ENCODE results near the gene RAB29. TPM values are rescaled to one million over a fixed set of nuclear protein-coding genes. Genes with fewer than 3 reads are reported as not detected.
"Not testable (repeated sequence)": the region's sequence is repeated elsewhere in the genome, so short reads cannot be mapped to it uniquely, and the experiment has no call there.

The RAB29 gene, protein sequence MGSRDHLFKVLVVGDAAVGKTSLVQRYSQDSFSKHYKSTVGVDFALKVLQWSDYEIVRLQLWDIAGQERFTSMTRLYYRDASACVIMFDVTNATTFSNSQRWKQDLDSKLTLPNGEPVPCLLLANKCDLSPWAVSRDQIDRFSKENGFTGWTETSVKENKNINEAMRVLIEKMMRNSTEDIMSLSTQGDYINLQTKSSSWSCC
- 1 to 10 TPM; 2.8 to 5.3 (median 4.2) TPM for polyA plus RNA-seq (ENCODE audit: insufficient read length in 10 of 10)
- long read RNA-seq, donor 1, result 0 reads
- long read RNA-seq, donor 2, result 0 reads
- long read RNA-seq, donor 3, result 0 reads
- long read RNA-seq, donor 4, partial matches to known transcripts, result 0 of 1 reads
- long read RNA-seq, donor 4, other reads (novel, unspliced or antisense), result 0 of 1 reads
- long read RNA-seq, donor 5, partial matches to known transcripts, result 0 of 1 reads
- long read RNA-seq, donor 5, other reads (novel, unspliced or antisense), result 0 of 1 reads
- long read RNA-seq, donor 6, partial matches to known transcripts, result 0 of 2 reads
- long read RNA-seq, donor 6, other reads (novel, unspliced or antisense), result 0 of 2 reads
- long read RNA-seq, donor 7, partial matches to known transcripts, result 0 of 2 reads
- long read RNA-seq, donor 7, other reads (novel, unspliced or antisense), result 0 of 2 reads
- long read RNA-seq, donor 8, result 0 reads
- long read RNA-seq, donor 9, partial matches to known transcripts, result 0 of 1 reads
- long read RNA-seq, donor 9, other reads (novel, unspliced or antisense), result 0 of 1 reads

DNA sequence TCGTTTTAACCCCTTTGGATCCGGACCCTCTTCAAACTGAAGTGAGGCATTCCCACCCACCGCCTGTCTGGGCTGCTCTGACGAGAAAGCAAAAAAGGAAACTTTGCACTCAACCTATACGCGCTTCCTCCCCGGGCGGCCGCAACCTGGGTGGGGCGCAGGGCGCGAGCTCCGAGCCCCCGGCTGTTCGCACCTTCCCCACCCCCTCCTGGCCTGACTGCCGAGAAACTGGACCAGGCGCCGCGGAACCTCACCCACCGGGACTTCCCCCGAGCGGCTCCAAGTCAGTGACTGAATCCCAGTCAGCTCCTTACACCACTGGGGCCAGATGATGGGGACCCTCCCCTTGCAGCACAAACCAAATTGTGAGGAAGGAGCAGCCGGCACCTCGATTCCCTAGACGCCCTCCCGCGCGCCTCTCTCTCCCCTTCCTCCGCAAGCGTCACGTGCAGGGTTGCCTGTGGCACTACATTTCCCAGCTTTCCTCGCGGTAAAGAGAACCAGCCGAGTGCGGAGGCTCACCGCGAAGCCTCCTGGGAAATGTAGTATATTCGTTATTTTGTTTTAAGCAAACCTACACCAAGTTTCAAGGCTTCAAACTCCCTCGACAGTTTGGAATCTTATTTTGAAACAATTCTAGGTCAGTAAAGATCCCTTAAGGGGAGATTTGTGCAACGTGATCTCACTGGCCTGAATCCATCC is at the start of gene RAB29:
Gene RAB29 (minus strand): TSS at position 468 of the 702 bp plus-strand sequence. CDS start 526 bp downstream, outside the sequence.
- peak; percentile 79 to 93 (median 88) for DNase-seq

DNA sequence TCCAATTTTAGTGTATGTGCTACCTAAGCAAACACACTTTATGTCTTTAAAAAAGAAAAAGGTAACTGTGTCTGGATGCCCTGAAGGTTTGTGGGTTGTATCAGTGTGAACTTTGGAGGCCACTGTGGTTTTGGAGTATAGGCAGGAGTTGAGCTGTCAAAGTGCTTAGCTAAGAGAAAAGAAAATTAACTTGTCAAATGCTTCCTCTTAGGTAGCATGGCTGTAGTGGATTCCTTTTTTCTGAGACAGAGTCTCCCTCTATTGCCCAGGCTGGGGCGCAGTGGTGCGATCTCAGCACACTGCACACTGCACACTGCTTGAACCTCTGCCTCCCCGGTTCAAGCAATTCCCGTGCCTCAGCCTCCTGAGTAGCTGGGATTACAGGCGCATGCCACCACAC is 48.9 kb upstream of the RAB29 start:
- DNase-seq, result no peak

DNA sequence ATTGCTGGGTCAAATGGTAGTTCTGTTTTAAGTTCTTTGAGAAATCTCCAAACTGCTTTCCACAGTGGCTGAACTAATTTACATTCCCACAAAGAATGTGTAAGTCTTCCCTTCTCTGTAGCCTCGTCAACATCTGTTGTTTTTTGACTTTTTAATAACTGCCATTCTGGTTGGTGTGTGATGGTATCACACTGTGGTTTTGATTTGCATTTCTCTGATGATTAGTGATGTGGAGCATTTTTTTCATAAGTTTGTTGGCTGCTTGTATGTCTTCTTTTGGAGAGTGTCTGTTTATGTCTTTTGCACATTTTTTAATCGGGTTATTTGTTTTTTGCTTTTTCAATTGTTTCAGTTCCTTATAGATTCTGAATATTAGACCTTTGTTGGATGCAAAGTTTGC is 48.0 kb upstream of the RAB29 start:
- DNase-seq, result not testable (repeated sequence)

DNA sequence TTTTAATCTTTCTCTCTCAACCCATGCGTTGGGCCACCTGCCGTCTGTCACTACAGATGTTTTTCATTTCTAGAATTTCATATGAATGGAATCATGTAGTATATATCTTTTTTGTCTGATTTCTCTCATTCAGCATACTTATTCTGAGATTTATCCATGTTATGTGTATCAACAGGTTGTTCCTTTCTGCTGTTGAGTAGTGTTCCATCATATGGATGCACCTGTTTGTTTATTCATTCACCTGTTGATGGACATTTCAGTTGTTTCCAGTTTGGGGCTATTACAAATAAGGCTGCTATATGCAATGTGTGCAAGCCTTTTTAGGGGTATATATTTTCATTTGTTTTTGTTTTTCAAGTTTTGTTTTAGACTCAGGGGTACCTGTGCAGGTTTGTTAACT is 47.1 kb upstream of the RAB29 start:
- no peak for DNase-seq

DNA sequence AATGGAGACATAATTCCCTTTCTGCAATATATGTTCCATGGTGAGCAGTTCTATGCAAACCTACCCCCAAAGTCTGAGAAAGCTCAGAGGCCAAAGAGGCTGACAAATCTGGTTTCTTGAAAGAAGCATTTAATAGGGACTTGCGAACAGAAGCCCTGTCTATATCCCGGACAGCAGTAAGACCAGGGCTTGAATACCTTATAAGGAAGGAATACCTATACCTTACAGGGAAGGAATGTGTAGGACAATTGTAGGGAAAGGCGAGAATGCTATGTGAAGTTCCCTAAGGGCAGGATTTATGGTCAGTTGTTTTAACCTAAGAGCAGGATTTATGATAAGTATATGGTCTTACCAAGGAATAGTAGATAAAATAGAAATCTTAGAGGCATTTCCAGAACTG is 42.7 kb upstream of the RAB29 start:
- no peak for DNase-seq

DNA sequence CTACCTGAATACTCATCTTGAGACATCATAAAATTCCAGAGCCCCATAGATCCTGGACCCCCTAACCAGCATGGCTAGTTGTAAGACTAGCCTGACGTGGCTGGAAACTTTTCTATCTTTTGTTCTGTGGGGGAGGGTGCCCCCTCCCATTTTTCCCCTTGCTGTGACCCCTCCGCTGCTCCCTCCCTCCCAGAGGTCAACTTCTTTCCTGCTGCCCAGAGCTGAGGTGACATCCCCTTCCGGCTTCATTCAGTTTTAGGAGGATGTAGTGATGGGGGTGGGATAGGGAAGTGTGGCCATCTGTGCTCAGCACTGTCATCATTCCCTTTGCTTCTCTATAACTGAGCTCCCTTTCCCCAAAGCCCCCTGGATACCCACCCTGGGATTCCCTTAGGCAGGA is 42.1 kb upstream of the RAB29 start:
- no peak for DNase-seq

DNA sequence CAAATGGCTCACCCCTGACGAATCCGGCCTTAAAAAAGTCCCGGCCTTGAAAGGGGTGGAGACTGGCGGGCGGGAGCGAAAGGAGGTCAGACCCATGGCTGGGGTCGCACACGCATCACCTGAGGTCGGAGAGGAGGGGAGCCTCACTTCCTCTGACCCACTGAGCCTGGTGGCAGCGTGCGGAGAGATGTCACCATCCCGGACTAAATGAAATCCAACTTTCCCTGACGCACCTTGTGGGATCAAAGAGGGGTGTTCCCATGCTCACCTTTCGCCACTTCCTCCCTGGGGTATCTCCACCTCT is 38.4 kb upstream of the RAB29 start:
- DNase-seq, result peak in 1 of 3 donors; percentile 41

DNA sequence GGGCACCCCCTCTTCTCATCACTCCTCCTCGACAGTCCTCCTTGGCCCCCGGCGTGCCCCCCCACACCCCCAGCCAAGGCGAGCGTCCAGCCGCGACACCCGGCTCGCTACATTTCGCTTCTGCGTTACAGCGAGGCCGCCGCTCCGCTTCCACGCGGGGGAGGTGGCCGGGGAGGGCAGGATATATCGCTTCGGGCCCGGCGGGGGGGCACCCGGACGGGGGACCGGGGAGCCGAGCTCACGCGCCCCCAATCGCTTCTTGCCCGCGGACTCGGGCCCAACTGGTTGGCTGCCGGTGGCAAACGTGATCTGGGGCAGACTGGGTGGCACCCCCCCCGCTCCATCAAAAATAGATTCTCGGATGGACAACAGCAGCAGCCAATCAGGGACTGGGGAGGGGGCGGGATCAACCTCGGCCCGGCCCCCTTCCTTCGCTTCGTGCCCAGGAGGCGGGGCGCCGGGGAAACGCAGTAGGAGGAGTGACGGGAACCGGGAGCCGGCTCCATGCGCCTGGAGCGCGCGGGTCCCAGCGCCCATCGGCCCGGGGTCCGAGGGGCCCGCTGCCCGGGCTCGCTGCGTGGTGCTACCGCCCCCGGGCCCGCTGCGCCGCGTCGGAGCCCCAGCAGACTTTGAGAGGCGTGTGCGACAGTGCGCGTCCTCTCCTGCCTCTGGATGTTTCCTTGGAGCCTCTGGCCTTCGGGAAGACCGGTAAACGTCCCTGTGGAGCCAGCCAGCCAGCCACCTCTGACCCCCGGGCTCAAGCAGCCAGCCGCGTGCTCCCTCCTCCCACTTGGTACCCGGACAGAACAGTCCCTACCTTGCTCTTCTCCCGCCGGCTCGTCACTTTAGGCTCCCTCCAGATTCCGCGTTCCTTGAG is 37.8 kb upstream of the RAB29 start, which contains the start of gene SLC41A1:
Gene SLC41A1 (minus strand): TSS at position 321 of the 877 bp plus-strand sequence. CDS start 2,757 bp downstream, outside the sequence.
- peak; percentile 91 to 97 (median 94) for DNase-seq

DNA sequence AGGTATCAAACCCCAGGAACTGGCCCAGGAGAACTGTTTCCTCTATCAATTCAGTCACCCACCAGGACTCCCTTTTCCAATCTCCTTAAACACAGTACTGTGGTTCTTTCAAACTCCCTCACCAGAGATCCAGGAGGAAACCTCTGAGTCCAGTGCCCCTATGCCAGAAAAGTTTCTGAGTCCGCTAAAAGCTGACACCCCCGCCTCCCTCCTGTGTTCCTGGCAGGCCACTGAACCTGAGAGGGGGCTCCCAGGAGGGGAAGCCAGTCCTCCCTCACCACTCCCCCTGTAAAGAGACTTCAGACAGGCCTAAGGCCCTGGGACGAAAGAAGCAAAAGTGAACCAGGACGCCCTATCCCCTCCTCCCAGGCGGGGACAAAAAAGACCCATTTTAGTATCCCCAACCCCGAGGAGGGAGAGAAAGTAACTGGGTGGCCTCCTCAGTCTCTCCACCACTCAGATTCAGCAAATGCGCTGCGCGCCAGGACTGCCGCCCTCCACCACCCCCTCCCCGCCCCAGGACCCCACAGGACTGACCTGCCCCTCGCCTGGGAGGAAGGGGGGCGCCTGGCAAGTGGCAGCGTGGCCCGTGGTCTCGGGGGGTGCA is 37.1 kb upstream of the RAB29 start:
- peak; percentile 37 to 74 (median 41) for DNase-seq

DNA sequence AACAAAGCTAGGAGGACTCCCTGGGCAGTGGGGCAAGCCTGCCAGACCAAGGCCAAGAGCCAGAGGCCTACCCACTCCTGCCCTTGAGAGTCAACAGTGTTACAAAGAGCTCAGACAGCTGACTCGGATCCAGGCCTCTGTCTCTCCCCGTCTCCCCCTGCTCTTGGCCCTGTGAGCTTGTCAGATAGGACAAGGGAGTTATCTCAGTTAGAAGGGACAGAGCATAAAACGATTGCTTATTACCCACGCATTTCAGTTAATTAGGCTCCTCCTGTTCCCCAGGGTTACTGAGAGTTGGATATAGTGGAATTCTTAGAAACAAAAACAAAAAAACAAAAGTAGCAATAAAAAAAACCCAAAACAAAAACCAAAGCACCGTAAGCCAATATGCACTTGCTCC is 36.4 kb upstream of the RAB29 start:
- peak in 2 of 3 donors; percentile 34 to 36 for DNase-seq

DNA sequence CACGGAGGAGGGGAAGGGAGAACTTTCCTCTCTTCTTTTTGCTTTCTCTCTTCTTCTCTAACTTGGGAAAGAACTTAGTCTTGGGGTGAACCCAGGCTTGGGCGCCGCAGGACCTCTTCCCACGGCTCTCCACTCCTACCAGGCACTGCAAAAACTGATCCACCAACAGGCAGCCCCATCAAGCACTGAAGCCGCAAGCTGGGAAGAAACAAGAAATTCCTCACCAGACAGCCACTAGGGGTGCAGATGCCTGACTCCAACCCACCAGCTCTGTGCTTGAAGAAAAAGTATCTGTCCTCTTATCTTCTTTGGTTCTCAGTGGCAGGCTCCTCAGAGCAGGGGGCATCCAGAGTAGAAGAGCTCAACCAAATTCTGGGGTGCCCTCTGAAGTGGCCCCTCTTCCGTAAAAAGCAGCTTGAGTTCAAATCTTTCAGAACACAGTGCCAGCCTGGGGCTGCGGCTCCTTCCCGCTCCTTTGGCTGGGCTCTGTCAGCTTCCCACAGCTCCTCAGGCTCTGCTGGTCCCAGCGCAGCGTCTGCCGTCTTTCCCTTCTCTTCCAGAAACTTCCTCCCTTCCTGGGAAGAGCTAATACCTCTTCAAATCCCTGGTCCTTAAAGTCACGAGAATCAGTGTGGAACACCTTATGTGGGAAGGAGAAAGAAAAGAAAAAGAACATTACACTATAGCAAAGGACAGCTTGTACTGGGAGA is 35.3 kb upstream of the RAB29 start:
- no peak for DNase-seq

DNA sequence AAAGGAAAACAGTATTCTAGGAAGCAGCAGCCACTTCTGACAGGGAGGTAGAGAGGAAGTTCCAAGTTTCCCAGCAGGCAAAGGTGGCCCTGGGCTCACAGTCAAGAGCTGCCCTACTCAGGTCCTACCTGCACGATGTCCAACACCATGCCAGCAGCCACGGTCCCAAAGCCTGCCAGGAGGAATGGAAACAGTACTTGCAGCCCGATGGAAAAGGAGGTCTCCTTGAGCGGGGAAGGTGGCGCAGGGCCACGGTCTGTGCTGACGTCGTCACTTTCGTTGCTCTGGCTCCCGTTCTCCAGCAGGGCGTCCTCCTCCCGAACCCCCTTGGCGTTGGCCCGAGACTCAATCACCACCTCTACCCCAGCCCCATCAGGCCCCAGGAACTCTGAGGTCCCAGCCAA is 34.7 kb upstream of the RAB29 start:
- no peak for DNase-seq

DNA sequence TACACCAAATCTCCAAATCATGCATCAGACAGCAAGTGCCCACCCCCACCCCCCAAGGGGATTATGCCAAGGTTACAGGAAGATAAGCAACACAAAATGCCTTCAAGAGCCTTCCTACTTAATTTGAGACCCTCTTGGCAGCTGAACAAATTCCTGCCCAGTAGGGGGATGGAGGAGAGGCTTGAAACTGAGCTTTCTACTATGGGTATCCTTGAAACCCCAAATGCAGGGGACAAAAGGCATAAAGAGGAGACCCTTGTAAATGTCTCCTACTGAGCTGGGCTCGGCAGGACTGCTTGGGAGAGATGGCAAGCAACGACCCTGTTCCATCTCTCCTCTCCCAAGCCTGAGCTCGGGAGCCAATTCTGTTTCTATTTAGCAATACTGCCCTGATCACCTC is 34.2 kb upstream of the RAB29 start:
- no peak for DNase-seq

DNA sequence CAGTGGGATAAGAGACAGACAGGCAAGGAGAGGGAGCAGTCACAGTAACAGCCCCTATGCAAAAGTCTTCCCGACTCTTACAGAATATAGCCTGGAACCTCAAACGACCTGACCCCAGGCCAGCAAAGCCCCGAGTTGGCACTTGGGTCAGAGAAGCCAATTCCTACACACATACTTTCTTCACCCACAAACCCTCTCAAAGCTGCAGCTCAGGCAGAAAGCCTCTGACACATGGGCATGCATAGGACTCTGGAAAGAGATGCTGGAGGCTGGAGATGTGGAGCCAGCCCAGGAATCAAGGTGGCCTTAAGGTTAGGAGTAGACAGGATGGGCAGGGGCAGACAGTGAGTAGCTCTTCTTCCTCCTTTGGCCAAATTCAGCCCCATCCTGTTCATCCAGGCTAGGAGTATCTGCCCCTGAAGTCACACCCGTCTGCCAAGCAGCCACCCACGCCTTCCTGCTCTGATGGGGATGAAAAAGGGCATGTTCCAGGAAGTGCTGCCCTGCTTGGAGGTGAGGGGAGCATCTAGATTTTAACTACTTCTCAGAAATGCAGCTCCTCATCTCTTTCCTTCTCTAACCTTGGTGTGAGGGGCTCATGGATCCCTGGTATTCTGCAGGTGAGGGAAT is 29.9 kb upstream of the RAB29 start:
- no peak for DNase-seq

DNA sequence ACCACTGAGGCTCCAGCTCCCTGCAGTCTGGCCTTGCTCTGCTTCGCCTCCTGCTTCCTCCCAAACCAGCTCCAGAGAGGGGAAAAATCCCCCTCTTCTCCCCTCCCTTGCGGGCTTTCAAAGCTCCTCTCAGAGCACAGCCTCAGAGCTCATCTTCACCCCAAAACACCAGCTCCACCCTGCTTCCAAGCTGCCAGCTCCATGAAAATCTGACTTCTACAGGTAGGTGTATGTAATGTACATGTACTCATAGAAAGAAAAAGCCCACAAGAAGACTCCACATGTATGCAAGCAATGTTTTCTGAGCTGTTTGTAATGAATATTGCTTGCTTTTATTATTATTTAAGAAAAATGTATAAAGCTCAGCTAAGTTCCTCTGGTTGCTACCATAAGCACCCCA is 29.3 kb upstream of the RAB29 start:
- no peak for DNase-seq

DNA sequence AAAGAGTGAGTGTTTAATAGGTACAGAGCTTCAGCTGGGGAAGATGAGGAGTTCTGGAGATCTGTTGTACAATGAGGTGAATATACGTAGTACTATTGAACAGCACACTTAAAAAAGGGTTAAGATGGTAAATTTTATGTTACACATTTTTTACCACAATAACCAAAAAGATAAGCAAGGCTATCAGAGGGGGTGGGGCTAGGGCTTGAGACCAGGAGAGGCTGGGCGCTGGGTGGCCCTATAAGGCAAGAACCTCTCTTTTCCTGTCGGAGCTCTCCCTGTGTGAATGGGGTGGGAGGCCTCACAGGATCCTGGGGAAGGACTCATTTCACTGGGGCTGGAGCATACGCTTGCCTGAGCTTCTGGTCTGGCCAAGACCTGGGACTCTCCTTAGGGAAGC is 28.7 kb upstream of the RAB29 start:
- DNase-seq, result no peak

DNA sequence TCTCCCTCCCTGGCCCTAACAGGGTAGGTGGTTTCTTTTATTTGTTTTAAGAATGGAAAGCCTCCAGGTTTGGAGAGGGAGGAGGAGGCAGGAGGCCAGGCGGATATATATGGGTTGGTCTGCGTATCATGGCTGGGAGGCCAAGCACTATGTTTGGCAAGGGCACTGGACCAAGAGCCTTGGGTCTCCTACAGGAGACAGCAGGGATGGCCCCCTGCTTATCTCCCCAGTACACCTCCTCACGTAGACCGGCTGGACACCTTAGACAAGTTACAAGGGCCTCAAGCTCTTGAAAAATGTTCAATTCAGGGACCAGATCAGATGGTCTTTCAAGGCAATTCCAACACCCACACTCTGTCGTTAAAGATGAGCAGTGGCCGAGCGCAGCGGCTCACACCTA is 26.8 kb upstream of the RAB29 start:
- no peak for DNase-seq

DNA sequence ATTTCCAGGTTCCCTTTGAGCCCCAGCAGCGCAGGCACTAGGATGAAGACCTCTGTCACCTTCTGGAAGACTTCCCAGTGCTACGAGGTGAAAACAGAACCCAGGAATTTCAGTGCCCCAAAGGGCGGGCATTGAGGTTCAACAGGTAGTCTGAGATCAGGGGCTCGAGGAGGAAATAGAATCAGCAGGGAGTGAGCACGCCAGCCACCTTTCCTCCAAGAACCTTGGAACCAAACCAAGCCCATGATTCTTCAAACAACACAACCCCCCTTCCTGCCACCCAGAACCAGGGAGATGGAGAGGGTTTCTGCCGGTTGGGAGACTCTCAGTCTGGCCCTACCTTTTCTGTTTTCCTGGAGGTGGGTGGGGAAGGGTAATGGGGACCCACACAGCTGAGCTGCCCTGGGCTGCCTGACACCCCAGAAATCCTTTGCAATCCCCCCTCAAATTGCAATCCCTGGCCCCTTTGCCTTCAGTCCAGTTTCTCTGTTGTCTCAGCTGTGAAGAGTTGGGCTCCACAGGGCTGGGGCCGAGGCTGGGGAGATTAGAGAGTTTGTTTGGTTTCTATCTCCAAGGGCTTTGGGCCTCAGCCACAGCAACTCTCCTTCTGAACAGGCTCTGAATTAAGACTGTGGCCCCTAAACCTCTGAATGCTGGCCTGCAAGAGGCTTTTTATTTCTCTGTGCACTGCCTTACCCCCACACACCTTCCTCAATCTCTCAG is 25.9 kb upstream of the RAB29 start:
- DNase-seq, result no peak

DNA sequence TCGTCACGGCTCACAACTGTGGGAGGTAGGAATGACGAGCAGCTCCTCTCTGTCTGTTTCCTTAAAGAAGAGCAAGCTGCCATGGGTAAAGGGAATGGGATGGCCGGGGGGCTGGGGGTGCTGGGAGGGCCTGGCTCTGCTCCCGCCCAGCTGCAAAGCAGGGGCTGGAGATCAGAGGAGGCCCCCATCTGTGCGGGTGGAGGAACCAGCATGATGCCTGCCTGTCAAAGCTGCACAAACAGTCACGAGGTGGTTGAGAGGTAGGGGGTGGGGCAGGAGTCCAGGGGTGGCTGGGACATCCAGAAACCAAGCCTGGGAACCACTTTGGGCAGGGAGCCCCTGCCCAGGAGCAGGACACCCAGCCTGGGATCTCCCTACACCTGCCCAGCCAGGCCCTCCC is 25.1 kb upstream of the RAB29 start:
- no peak for DNase-seq
